Dedifferentiated amniotic fluid mesenchymal stem cell (primary cell): ENCODE measurements around the gene MPV17L.
"Not testable (repeated sequence)": the region's sequence is repeated elsewhere in the genome, so short reads cannot be mapped to it uniquely, and the experiment has no call there.

ENCODE experiments used
- DNase-seq: peaks from one replicate; pipeline ENCODE4 v3.0.0-alpha.2; 2016; ENCODE audit errors: extremely low spot score

Gene MPV17L

DNA sequence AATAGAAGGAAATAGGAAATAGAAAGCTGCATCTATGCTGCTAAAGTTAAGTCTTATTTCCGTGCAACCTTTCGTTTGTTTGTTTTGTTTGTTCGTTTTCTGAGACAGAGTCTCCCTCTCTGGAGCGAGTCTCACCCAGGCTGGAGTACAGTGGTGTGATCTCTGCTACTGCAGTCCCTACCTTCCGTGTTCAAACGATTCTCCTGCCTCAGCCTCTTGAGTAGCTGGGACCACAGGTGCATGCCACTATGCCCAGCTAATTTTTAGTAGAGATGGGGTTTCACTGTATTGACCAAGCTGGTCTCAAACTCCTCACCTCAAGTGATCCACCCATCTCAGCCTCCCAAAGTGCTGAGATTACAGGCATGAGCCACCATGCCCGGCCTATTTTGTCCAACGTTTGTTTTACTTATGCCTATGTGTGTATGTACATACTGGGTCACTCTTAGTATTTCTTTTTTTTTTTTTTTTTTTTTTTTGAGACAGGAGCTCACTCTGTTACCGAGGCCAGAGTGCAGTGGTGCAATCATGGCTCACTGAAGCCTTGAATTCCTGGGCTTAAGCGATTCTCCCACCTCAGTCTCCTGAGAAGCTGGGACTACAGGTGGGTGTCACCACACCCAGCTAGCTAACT, 55.7 kb downstream of the MPV17L start:
- DNase-seq: no peak

DNA sequence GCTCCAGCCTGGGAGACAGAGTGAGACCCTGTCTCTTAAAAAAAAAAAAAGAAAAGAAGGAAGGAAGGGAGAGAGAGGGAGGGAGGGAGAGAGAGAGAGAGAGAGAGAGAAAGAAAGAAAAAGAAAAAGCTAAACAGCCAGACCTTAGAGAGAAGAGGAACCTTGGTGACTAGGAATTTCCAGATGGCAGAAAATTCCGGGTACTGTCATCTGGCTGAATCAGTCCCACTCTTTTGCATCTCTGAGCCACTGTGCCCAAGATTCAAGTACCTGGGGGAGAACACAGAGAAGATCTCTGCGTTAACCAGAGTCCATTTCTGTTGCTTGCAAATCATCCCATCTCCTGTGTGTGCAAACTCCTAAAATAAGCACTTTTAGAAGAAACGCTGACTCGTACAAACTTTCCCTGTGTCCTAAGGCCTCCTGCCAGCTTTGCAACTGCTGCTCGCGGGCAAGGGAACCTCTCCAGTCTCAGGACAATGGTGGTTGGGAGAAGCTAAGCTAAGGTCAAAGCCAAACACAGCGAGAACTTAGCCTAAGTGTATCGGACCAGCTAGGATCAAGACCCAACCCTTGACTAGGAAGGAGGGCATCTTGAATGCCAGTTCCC, 56.8 kb downstream of the MPV17L start:
- no peak for DNase-seq

DNA sequence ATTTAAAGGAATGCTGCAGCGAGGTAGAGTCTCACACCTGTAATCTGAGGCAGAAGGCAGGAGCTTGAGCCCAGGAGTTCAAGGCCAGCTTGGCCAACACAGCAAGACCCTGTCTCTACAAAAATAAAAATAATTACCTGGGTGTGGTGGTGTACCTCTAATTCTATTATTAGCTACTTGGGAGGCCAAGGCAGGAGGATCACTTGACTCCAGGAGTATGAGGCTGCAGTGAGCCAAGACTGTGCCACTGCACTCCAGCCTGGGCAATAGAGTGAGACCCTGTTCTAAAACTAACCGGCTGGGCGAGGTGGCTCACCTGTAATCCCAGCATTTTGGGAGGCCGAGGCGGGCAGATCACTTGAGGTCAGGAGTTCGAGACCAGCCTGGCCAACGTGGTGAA, 57.7 kb downstream of the MPV17L start:
- DNase-seq: not testable (repeated sequence)

DNA sequence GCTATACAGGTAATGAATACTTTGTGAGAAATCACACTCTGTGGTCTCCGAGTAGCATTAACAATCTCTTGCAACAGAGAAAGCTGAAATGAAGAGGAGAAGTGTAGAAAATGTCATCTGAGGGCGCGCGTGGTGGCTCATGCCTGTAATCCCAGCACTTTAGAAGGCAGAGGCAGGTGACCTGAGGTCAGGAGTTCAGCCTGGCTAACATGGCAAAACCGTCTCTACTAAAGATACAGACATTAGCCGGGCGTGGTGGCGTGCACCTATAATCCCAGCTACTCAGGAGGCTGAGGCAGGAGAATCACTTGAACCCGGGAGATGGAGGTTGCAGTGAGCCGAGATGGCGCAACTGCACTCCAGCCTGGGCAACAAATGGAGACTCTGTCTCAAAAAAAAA, 59.4 kb downstream of the MPV17L start:
- DNase-seq: not testable (repeated sequence)

DNA sequence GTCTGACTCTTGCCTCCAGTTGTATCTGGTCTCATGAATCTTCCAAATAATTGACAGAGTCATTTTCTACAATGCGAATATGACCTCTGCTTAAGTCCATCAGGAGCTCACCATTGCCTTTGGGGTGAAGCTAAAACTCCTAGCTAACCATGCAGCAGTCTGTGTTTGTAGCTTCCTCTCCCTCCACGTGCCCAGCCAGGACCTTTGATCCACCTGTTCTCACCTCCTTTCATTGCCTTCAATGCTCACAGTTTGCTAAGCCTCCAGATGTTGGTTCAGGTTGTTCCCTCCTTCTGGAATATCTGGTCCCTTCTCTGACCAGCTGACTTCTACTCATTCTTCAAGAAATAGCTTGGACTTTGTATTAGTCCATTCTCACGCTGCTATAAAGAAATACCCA, 61.8 kb downstream of the MPV17L start:
- no peak for DNase-seq

DNA sequence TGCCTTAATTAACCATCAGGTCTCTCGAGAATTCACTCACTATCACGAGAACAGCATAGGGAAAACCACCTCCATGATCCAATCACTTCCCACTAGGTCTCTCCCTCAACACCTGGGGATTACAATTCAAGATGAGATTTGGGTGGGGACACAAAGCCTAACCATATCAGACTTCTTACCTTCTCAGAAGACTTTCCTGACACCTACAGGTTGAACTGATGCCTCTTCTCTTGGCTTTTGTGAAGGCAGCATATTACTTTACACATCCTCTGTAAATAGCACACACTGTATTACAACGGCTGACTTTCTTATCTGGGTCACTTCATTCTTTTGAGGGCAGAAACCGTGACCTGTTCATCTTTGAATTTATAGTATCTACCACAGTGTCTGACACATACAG, 62.4 kb downstream of the MPV17L start:
- no peak for DNase-seq

DNA sequence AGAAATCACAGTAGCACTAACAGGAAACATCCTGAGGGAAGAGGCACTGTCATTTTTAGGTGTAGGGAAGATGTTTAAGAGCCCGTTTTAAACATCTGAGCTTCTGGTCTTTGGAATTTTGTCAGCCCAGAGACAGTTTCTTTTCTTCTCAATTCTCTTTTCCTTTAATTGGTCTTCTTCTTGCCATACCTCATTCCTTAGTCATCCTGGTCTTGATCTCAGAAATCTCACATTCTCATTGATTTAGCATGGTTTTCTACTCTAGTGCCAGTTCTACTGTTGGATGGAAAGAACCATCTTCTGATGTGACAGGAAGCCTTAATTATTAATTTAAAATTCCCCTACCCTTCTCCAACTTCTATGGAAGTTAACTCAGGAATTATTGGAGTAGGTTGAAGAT, 64.2 kb downstream of the MPV17L start:
- DNase-seq: no peak

DNA sequence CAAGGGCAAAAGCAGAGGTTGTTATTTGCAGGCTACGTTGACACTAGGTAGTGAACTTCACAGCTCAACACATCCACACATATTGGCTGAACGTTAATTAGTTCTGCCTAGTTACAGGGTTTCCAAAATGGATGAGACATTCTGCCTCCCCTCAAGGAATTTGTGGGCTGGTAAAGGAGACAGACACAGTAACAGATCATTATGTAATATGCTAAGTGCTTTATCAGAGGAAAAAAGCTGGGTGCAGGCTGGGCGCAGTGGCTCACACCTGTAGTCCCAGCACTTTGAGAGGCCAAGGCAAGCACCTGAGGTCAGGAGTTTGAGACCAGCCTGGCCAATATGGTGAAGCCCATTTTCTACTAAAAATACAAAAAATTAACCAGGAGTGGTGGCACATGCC, 65.0 kb downstream of the MPV17L start:
- DNase-seq: no peak

DNA sequence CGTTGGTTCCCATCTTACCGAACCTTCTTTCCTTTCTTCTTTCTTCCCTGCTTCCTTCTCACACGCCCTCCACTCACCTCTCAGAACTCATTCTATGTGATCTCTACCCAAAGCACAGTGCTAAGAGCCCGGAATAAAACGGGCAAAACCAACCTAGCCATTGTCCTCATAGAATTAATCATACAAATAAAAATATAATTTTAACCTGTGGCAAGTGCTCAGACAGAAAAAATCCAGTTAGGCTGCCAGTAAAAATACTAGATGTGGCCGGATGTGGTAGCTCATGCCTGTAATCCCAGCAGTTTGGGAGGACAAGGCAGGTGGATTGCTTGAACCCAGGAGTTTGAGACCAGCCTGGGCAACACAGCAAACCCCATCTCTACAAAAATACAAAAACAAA, 65.8 kb downstream of the MPV17L start:
- no peak for DNase-seq
